Stimulated activated CD8-positive, alpha-beta memory T cell treated with anti-CD3 and anti-CD28 coated beads, Interleukin-4, amount 100 ng/mL, for 24 hours (primary cell): Measurements from ENCODE around the gene NAGA.
"Not testable (repeated sequence)": the region's sequence is repeated elsewhere in the genome, so short reads cannot be mapped to it uniquely, and the experiment has no call there.

Source experiments
- DNase-seq: peaks from one replicate; pipeline ENCODE4 v3.0.0-alpha.2; 2020; ENCODE audit warnings: low read depth

The NAGA gene

GRCh38 chr22:42074846-42075676, 4.4 kb upstream of the NAGA start:
- no peak for DNase-seq

- DNase-seq: no peak
These were observed 3.7 kb upstream of the NAGA start, which contains the start of gene PHETA2 for GRCh38 chr22:42074132-42074811. TSS of gene PHETA2 (plus strand) at chr22:42074248. CDS start at chr22:42077294, 3,046 bp downstream.

GRCh38 chr22:42073621-42074041, 3.0 kb upstream of the NAGA start:
- DNase-seq: no peak

- no peak for DNase-seq
These were observed 2.2 kb upstream of the NAGA start for GRCh38 chr22:42072606-42073330.

- DNase-seq: not testable (repeated sequence)
These were observed 896 bp upstream of the NAGA start for GRCh38 chr22:42071508-42071907.

- DNase-seq: no peak
These were observed 653 bp downstream of the NAGA start for GRCh38 chr22:42069801-42070516.

- no peak for DNase-seq
These were observed 2.3 kb downstream of the NAGA start for GRCh38 chr22:42068291-42068690.

GRCh38 chr22:42067671-42068251, 2.9 kb downstream of the NAGA start:
- no peak for DNase-seq

GRCh38 chr22:42066937-42067336, 3.7 kb downstream of the NAGA start:
- DNase-seq: no peak

GRCh38 chr22:42066126-42066761, 4.4 kb downstream of the NAGA start:
- DNase-seq: no peak

GRCh38 chr22:42065438-42066125, 5.0 kb downstream of the NAGA start:
- DNase-seq: no peak

GRCh38 chr22:42064629-42065028, 6.0 kb downstream of the NAGA start:
- DNase-seq: no peak

- DNase-seq: no peak
These were observed 8.0 kb downstream of the NAGA start for GRCh38 chr22:42062506-42063170.

- no peak for DNase-seq
These were observed 9.6 kb downstream of the NAGA start for GRCh38 chr22:42061041-42061440.

GRCh38 chr22:42060489-42060888, 10.1 kb downstream of the NAGA start:
- DNase-seq: no peak

GRCh38 chr22:42056757-42057511, 13.7 kb downstream of the NAGA start:
- DNase-seq: no peak

- no peak for DNase-seq
These were observed 17.8 kb downstream of the NAGA start for GRCh38 chr22:42052765-42053164.

GRCh38 chr22:42050641-42051180, 19.9 kb downstream of the NAGA start:
- DNase-seq: no peak

- DNase-seq: no peak
These were observed 28.8 kb downstream of the NAGA start for GRCh38 chr22:42041784-42042183.
